HFFc6 (cell line): Measurements from ENCODE around the gene HSD17B4. TPM values are rescaled to one million over a fixed set of nuclear protein-coding genes. Genes with fewer than 3 reads are reported as not detected.
"Not testable (repeated sequence)": the region's sequence is repeated elsewhere in the genome, so short reads cannot be mapped to it uniquely, and the experiment has no call there.

Experiments used
- DNase-seq: peaks from one replicate; pipeline ENCODE4 v3.0.0-alpha.2; 2018
- H3K27ac Mint-ChIP-seq: 2 replicates; pipeline ENCODE4 v1.8.0; 2020; ENCODE audit warnings: mild to moderate bottlenecking, mixed read lengths
- H3K27me3 Mint-ChIP-seq: 2 replicates; pipeline ENCODE4 v1.8.0; 2021; ENCODE audit warnings: mild to moderate bottlenecking, moderate library complexity, mixed read lengths; ENCODE audit not compliant: insufficient read depth
- H3K36me3 Mint-ChIP-seq: 2 replicates; pipeline ENCODE4 v1.8.0; 2021; ENCODE audit warnings: low read depth, mixed read lengths
- H3K4me1 Mint-ChIP-seq: 2 replicates; pipeline ENCODE4 v1.8.0; 2020; ENCODE audit warnings: low read depth, mixed read lengths
- H3K4me3 Mint-ChIP-seq: 2 replicates; pipeline ENCODE4 v1.8.0; 2020; ENCODE audit warnings: mild to moderate bottlenecking, moderate library complexity, mixed read lengths
- H3K9me3 Mint-ChIP-seq: 2 replicates; pipeline ENCODE4 v1.8.0; 2020; ENCODE audit warnings: mild to moderate bottlenecking, mixed read lengths
- total RNA-seq, 6 experiments: library from RNA; stranded (reverse); fragmentation: NEBNext Ultra II Directional; extraction: Animal tissue kit (Norgen Biotek cat#: 25700); gene quantifications; 2 replicates in 1 of 6; 3 replicates in 5 of 6; pipeline ENCODE4 v1.2.3, GENCODE V29; 2021
- TF ChIP-seq, protein P1 (sequence below): fragments of 200-600 bp; sonication (generic); IDR thresholded peaks from 2 replicates; pipeline ENCODE4 v1.5.0; 2021; ENCODE audit warnings: antibody characterized with exemption, mild to moderate bottlenecking

HSD17B4 gene
- total RNA-seq, 6 experiments from 2014 or later: 93.7 to 139 (median 107) TPM

DNA sequence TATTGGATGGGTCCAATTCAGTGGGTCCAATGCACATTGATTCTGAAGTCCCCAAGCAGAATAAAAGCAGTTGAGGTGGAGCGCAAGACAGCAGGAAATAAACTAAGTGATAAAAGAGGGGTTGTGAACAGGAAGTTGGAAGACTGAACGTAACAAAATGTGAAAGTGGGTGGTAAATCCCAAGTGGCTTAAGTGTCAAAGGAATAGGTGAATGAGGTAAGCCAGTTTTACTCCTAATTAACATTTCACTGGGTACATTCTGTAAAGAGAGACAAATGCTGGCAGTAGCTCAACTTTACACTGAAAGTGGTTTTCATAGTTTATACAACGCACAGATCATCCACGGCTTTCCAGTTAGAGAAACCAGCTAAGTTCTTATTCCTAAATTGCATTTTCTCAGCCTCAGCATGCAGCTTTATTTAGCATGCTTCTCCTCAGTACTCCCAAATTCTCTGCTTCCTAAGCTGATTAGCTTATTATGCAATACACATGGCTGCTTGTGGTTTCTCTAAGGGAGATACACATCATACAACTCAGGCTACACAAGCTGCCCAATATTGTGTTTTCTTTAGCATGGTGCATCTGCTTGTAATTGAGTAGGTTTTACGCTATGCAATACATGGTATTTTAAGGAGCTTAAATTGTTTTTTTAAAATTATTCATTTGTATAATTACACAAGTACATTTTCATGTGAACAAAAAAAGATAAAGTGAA lies 34.2 kb upstream of the HSD17B4 start:
- TF ChIP-seq, protein P1, sequence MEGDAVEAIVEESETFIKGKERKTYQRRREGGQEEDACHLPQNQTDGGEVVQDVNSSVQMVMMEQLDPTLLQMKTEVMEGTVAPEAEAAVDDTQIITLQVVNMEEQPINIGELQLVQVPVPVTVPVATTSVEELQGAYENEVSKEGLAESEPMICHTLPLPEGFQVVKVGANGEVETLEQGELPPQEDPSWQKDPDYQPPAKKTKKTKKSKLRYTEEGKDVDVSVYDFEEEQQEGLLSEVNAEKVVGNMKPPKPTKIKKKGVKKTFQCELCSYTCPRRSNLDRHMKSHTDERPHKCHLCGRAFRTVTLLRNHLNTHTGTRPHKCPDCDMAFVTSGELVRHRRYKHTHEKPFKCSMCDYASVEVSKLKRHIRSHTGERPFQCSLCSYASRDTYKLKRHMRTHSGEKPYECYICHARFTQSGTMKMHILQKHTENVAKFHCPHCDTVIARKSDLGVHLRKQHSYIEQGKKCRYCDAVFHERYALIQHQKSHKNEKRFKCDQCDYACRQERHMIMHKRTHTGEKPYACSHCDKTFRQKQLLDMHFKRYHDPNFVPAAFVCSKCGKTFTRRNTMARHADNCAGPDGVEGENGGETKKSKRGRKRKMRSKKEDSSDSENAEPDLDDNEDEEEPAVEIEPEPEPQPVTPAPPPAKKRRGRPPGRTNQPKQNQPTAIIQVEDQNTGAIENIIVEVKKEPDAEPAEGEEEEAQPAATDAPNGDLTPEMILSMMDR: no peak
- no peaks in the 10 kb centered on the region for H3K36me3 Mint-ChIP-seq
- peaks cover 24% of the 10 kb centered on the region for H3K4me1 Mint-ChIP-seq
- peaks cover 7% of the 10 kb centered on the region for H3K27me3 Mint-ChIP-seq
- H3K9me3 Mint-ChIP-seq: peaks cover 4% of the 10 kb centered on the region; the same call in 1 of the 2 replicates
- DNase-seq: peak; percentile 68
- peak overlapping the region; percentile 3; the same call in 1 of the 2 replicates for H3K4me3 Mint-ChIP-seq
- H3K27ac Mint-ChIP-seq: no peak overlapping the region

DNA sequence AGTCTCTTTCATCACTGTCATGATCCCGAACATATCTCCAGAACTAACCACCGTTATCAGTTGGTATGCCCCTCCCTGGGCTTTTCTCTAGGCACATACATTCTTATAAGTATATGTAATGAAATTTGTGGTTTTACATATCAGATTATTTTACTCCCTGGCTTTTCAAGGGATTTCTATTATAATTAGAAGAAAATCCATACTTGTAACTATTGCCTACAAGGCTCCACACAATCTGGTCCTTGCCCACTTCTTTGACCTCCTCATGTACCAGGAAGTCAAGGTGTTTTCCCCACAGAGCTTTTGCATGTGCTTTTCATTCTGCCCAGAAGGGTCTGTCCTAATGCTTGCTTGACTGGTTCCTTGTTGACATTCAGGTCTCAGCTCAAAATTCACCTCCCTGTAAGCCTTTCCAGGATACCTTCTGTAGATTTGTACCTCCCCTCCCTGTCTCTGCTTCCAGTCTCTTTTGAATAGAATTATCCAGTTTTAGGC lies 33.6 kb upstream of the HSD17B4 start:
- TF ChIP-seq, protein P1: no peak
- peak overlapping the region; percentile 3; the same call in 1 of the 2 replicates for H3K4me3 Mint-ChIP-seq
- H3K36me3 Mint-ChIP-seq: no peaks in the 10 kb centered on the region
- H3K27me3 Mint-ChIP-seq: peaks cover 7% of the 10 kb centered on the region
- DNase-seq: no peak
- peaks cover 24% of the 10 kb centered on the region for H3K4me1 Mint-ChIP-seq
- no peak overlapping the region for H3K27ac Mint-ChIP-seq
- peaks cover 4% of the 10 kb centered on the region; the same call in 1 of the 2 replicates for H3K9me3 Mint-ChIP-seq

DNA sequence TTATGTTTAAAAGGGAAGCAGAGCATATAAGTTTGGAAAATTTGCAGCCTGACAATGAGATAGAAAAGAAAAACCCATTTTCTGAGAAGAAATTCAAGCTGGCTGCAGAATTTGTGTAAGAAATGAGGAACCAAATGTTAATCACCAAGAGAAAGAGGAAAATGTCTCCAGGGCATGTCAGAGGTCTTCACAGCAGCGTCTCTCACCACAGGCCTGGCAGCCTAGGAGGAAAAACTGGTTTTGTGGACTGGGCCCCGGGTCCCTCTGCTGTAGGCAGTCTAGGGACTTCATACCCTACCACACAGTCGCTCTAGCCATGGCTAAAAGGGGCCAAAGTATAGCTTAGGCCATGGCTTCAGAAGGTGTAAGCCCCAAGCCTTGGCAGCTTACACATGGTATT lies 32.1 kb upstream of the HSD17B4 start:
- Mint-ChIP-seq H3K36me3 (no peaks in the 10 kb centered on the region), H3K9me3 (no peaks in the 10 kb centered on the region), H3K4me1 (peaks cover 24% of the 10 kb centered on the region), H3K27me3 (peaks cover 15% of the 10 kb centered on the region; the same call in 1 of the 2 replicates), H3K4me3 (no peak overlapping the region), H3K27ac (no peak overlapping the region)
- no peak for DNase-seq
- TF ChIP-seq, protein P1: no peak

DNA sequence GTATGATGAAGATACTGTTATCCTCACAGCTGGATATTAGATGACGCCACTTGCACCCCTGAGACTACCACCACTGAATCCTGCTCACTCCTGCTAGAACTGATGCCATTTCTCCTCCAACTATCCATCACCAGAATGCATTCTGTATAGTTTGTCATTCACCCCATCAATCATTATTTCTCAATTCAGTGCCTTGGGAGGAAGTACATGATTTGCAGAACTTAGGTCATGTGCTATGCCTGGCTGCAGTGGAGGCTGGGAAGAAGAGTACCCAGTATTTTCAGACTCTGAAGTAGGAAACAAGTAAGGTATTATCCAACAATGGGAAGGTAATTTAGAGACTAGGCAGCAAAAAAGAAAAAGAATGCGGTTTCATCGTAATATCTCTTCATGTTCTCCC lies 26.2 kb upstream of the HSD17B4 start:
- no peak for DNase-seq
- H3K27ac Mint-ChIP-seq: no peak overlapping the region
- H3K4me1 Mint-ChIP-seq: no peaks in the 10 kb centered on the region
- TF ChIP-seq, protein P1: no peak
- no peaks in the 10 kb centered on the region for H3K36me3 Mint-ChIP-seq
- H3K9me3 Mint-ChIP-seq: no peaks in the 10 kb centered on the region
- peaks cover 18% of the 10 kb centered on the region for H3K27me3 Mint-ChIP-seq
- no peak overlapping the region for H3K4me3 Mint-ChIP-seq

DNA sequence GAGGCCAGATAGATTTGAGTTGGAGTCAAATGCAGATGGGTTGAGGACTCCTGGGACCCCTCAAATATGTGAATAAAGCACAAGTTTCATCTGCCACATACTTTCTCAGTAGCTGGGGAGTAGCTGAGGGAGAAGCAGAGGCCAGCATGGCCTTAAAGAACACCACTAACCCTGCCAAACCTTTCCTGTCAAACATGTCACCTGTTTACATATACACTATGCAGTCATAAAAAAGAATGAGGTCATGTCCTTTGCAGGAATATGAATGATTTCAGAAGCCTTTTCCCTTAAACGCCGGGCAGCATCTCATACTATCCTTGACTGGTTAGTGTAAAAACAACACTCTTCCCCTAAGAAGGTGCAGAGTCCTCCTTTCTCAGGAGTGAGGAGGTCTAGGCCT lies 25.2 kb upstream of the HSD17B4 start:
- H3K4me1 Mint-ChIP-seq: no peaks in the 10 kb centered on the region
- no peak for DNase-seq
- peaks cover 19% of the 10 kb centered on the region for H3K27me3 Mint-ChIP-seq
- no peak overlapping the region for H3K27ac Mint-ChIP-seq
- no peak overlapping the region for H3K4me3 Mint-ChIP-seq
- TF ChIP-seq, protein P1: no peak
- peaks cover 6% of the 10 kb centered on the region for H3K9me3 Mint-ChIP-seq
- no peaks in the 10 kb centered on the region for H3K36me3 Mint-ChIP-seq

DNA sequence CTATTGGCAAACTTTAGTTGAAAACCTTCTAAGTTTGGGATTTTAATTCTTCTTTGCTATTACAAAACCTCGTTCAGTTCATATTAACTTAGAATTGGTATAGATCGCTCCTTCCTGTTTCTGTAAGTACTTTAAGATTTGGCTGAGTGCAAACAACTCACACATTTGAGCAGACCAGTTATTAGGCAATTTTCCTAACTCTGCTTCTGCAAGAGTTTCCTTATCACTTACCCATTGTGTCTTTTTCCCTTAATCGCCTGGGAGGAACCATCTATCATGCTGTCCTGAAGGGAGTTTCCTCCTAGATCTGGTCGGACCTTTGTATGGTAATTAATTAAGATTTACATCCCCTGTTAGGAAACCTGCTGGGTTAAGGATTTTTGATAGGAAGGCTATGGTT lies 24.7 kb upstream of the HSD17B4 start:
- Mint-ChIP-seq H3K9me3 (peaks cover 11% of the 10 kb centered on the region), H3K27me3 (peaks cover 19% of the 10 kb centered on the region)
- not testable (repeated sequence) for DNase-seq, H3K36me3 Mint-ChIP-seq, H3K27ac Mint-ChIP-seq, H3K4me1 Mint-ChIP-seq, H3K4me3 Mint-ChIP-seq

DNA sequence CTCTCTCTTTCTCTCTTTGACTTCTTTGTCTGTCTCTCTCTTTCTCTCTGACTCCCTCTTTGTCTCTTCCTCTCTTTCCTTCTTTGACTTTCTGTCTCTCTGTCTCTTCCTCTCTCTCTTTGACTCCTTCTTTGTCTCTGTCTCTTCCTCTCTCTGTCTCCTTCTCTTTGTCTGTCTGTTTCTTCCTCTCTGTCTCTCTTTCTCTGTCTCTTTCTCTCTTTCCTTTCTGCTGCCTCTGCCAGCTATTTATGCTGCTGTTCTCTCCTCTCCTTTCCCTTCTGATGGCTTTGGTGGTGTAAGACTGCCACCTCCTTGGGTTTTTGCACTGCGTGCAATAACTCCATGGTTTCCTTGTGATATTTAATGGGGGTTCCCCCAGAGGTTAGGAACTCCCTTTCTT lies 24.1 kb upstream of the HSD17B4 start:
- H3K27me3 Mint-ChIP-seq: peaks cover 19% of the 10 kb centered on the region
- DNase-seq, H3K27ac Mint-ChIP-seq, H3K4me1 Mint-ChIP-seq, H3K4me3 Mint-ChIP-seq, H3K36me3 Mint-ChIP-seq: not testable (repeated sequence)
- H3K9me3 Mint-ChIP-seq: peaks cover 15% of the 10 kb centered on the region

DNA sequence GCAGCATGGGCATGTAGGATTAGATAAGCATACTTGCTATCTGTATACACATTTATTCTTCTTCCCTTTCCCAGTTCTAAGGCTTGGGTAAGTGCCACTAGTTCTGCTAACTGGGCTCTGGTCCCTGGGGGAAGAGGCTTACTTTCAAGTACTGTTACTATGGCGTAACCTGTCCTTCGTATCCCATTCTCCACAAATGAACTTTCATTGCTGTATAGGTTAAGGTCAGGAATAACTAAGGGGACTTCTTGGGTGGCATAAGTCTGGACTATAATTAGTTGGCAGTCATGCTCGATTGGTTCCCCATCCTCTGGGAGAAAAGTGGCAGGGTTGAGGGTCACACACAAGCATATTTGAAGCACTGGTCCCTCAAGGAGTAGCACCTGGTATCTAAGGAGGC lies 23.7 kb upstream of the HSD17B4 start:
- H3K27ac Mint-ChIP-seq, H3K4me1 Mint-ChIP-seq, DNase-seq, H3K36me3 Mint-ChIP-seq, H3K4me3 Mint-ChIP-seq: not testable (repeated sequence)
- peaks cover 15% of the 10 kb centered on the region for H3K9me3 Mint-ChIP-seq
- H3K27me3 Mint-ChIP-seq: peaks cover 19% of the 10 kb centered on the region

DNA sequence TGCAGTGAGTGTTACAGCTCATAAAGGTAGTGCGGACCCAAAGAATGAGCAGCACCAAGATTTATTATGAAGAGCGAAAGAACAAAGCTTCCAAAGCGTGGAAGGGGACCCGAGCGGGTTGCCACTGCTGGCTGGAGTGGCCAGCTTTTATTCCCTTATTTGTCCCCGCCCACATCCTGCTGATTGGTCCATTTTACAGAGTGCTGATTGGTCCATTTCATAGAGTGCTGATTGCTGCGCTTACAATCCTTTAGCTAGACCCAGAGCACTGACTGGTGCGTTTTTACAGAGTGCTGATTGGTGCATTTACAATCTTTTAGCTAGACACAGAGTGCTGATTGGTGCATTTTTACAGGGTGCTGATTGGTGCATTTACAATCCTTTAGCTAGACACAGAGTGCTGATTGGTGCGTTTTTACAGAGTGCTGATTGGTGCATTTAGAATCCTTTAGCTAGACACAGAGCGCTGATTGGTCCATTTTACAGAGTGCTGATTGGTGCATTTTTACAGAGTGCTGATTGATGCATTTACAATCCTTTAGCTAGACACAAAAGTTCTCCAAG lies 19.5 kb upstream of the HSD17B4 start:
- not testable (repeated sequence) for H3K27ac Mint-ChIP-seq, H3K4me3 Mint-ChIP-seq

More for the DNA sequence above, 19.5 kb upstream of the HSD17B4 start:
- Mint-ChIP-seq H3K27me3 (peaks cover 21% of the 10 kb centered on the region), H3K9me3 (peaks cover 15% of the 10 kb centered on the region)
- not testable (repeated sequence) for H3K36me3 Mint-ChIP-seq, DNase-seq, H3K4me1 Mint-ChIP-seq
